GM23338 (cell line): ENCODE results near the gene SMAD3. TPM values are rescaled to one million over a fixed set of nuclear protein-coding genes. Genes with fewer than 3 reads are reported as not detected.

Source experiments
- ATAC-seq: fragments of 200-7000 bp; cut with Tn5 transposase; 3 replicates; pipeline ENCODE4 v1.9.1; 2020
- DNase-seq: peaks from one replicate; pipeline ENCODE4 v3.0.0-alpha.2; 2015; ENCODE audit warnings: low spot score
- H2AFZ ChIP-seq: fragments of 200-600 bp; sonication (generic); 2 replicates; pipeline ENCODE4 v1.8.0; 2016; ENCODE audit warnings: antibody characterized with exemption, mild to moderate bottlenecking, moderate library complexity
- H3F3A ChIP-seq: fragments of 200-600 bp; sonication (generic); replicated peaks from 2 replicates; pipeline ENCODE4 v1.8.0; 2017; ENCODE audit warnings: antibody characterized with exemption, mixed run types, low read depth
- H3K27ac ChIP-seq: fragments of 200-600 bp; sonication (generic); 2 replicates; pipeline ENCODE4 v1.6.1; 2016; ENCODE audit warnings: low read depth
- H3K27me3 ChIP-seq: fragments of 200-600 bp; sonication (generic); 2 replicates; pipeline ENCODE4 v1.8.0; 2016; ENCODE audit warnings: mild to moderate bottlenecking, mixed run types, moderate library complexity; ENCODE audit not compliant: insufficient read depth
- H3K36me3 ChIP-seq: fragments of 200-600 bp; sonication (generic); 2 replicates; pipeline ENCODE4 v1.8.0; 2016; ENCODE audit warnings: mild to moderate bottlenecking; ENCODE audit not compliant: insufficient read depth
- H3K4me1 ChIP-seq: fragments of 200-600 bp; sonication (generic); 2 replicates; pipeline ENCODE4 v1.8.0; 2016; ENCODE audit warnings: mild to moderate bottlenecking, moderate library complexity; ENCODE audit not compliant: insufficient read depth
- H3K4me2 ChIP-seq: fragments of 200-600 bp; sonication (generic); 2 replicates; pipeline ENCODE4 v1.7.1; 2017; ENCODE audit warnings: mixed run types
- H3K4me3 ChIP-seq: fragments of 200-600 bp; sonication (generic); 2 replicates; pipeline ENCODE4 v1.6.1; 2016; ENCODE audit warnings: mixed run types
- H3K79me2 ChIP-seq: fragments of 200-600 bp; sonication (generic); replicated peaks from 2 replicates; pipeline ENCODE4 v1.8.0; 2017; ENCODE audit warnings: mild to moderate bottlenecking; ENCODE audit not compliant: insufficient read depth
- H3K9me2 ChIP-seq: fragments of 200-600 bp; sonication (generic); 2 replicates; pipeline ENCODE4 v1.8.0; 2017; ENCODE audit not compliant: insufficient read depth
- H4K20me1 ChIP-seq: fragments of 200-600 bp; sonication (generic); replicated peaks from 2 replicates; pipeline ENCODE4 v1.8.0; 2017; ENCODE audit warnings: mild to moderate bottlenecking; ENCODE audit not compliant: insufficient read depth
- H3K27ac Mint-ChIP-seq: 2 replicates; pipeline ENCODE4 v1.8.0; 2020; ENCODE audit warnings: inconsistent platforms, mild to moderate bottlenecking, moderate library complexity, mixed read lengths
- H3K27me3 Mint-ChIP-seq: 3 replicates; pipeline ENCODE4 v1.8.0; 2022; ENCODE audit warnings: low read depth, mild to moderate bottlenecking, moderate library complexity, mixed read lengths, inconsistent platforms; ENCODE audit not compliant: insufficient read depth, poor library complexity
- H3K36me3 Mint-ChIP-seq: 3 replicates; pipeline ENCODE4 v1.8.0; 2021; ENCODE audit warnings: low read depth, mild to moderate bottlenecking, inconsistent platforms, moderate library complexity, mixed read lengths
- H3K4me1 Mint-ChIP-seq: 3 replicates; pipeline ENCODE4 v1.8.0; 2020; ENCODE audit warnings: mild to moderate bottlenecking, inconsistent platforms, mixed read lengths
- H3K4me3 Mint-ChIP-seq: 3 replicates; pipeline ENCODE4 v1.8.0; 2021; ENCODE audit warnings: moderate library complexity, mild to moderate bottlenecking, inconsistent platforms, mixed read lengths
- H3K9me3 Mint-ChIP-seq: 3 replicates; pipeline ENCODE4 v1.8.0; 2020; ENCODE audit warnings: moderate library complexity, mild to moderate bottlenecking, inconsistent platforms, mixed read lengths
- EZH2 ChIP-seq: fragments of 200-600 bp; sonication (generic); IDR thresholded peaks from one replicate; pipeline ENCODE4 v1.8.0; 2017; ENCODE audit warnings: antibody characterized with exemption, mild to moderate bottlenecking, low read depth; ENCODE audit not compliant: unreplicated experiment
- EZH2phosphoT487 ChIP-seq: fragments of 200-600 bp; sonication (generic); IDR thresholded peaks from one replicate; pipeline ENCODE4 v1.8.1; 2018; ENCODE audit warnings: antibody characterized with exemption; ENCODE audit not compliant: unreplicated experiment
- JUNB ChIP-seq: IDR thresholded peaks from one replicate; pipeline ENCODE4 v1.6.1; 2016; ENCODE audit warnings: antibody characterized with exemption; ENCODE audit not compliant: unreplicated experiment
- NANOG ChIP-seq: IDR thresholded peaks from 2 replicates; pipeline ENCODE4 v1.6.1; 2016; ENCODE audit warnings: antibody characterized with exemption, borderline replicate concordance
- STAT1 ChIP-seq: IDR thresholded peaks from one replicate; pipeline ENCODE4 v1.6.1; 2016; ENCODE audit warnings: antibody characterized with exemption; ENCODE audit not compliant: unreplicated experiment
- ZNF331 ChIP-seq: fragments of 250-450 bp; sonication (Bioruptor Pico); IDR thresholded peaks from 2 replicates; pipeline ENCODE4 v1.5.0; 2020; ENCODE audit warnings: low read depth, mild to moderate bottlenecking, moderate library complexity
- polyA plus RNA-seq: library from polyadenylated mRNA; unstranded; fragments of >200 nt; fragmentation: Nextera tagmentation; extraction: Ambion mirVana; gene quantifications from 2 replicates; pipeline ENCODE4 v1.2.1, GENCODE V29; 2016
- total RNA-seq: library from RNA; depleted of rRNA; stranded (reverse); fragments of >200 nt; shearing (Covaris generic); gene quantifications from 2 replicates; pipeline ENCODE4 v1.2.3, GENCODE V29; 2014
- TF ChIP-seq, protein P1 (sequence below), 2 experiments: fragments of 200-600 bp in 1 of 2; sonication (generic) in 1 of 2; conservative IDR thresholded peaks; 2 replicates each; pipeline versions ENCODE4 v1.5.1 to v1.6.1; 2016 to 2017; ENCODE audit warnings: antibody characterized with exemption in 2 of 2, low read depth in 2 of 2, mild to moderate bottlenecking in 2 of 2, moderate library complexity in 1 of 2
- TF ChIP-seq, protein P2 (sequence below): IDR thresholded peaks from one replicate; pipeline ENCODE4 v1.6.1; 2018; ENCODE audit warnings: antibody characterized with exemption; ENCODE audit not compliant: unreplicated experiment

The SMAD3 gene
- total and polyA plus RNA-seq, 2 experiments from 2014 or later = 4.9 to 11.6 TPM

GRCh38 chr15:67181221-67181639 is 115.8 kb downstream of the SMAD3 start:
- Histone ChIP-seq H3K36me3 (no peaks in the 10 kb centered on the region), H3K4me1 (peaks cover 4% of the 10 kb centered on the region; the same call in 1 of the 2 replicates), H2AFZ (no peak overlapping the region), H3K4me3 (no peak overlapping the region), H4K20me1 (no peaks in the 10 kb centered on the region), H3K27me3 (no peaks in the 10 kb centered on the region), H3K79me2 (no peaks in the 10 kb centered on the region), H3K27ac (no peak overlapping the region), H3F3A (no peaks in the 10 kb centered on the region), H3K9me2 (no peaks in the 10 kb centered on the region), H3K4me2 (no peak overlapping the region)
- Mint-ChIP-seq H3K36me3 (no peaks in the 10 kb centered on the region; the same call in 2 of the 3 replicates), H3K9me3 (no peaks in the 10 kb centered on the region), H3K27me3 (peaks cover 10% of the 10 kb centered on the region), H3K27ac (no peak overlapping the region), H3K4me3 (no peak overlapping the region), H3K4me1 (peaks cover 16% of the 10 kb centered on the region)
- DNase-seq (no peak), ATAC-seq (peak; percentile 25; the same call in 1 of the 3 replicates)
- TF ChIP-seq, protein P1, sequence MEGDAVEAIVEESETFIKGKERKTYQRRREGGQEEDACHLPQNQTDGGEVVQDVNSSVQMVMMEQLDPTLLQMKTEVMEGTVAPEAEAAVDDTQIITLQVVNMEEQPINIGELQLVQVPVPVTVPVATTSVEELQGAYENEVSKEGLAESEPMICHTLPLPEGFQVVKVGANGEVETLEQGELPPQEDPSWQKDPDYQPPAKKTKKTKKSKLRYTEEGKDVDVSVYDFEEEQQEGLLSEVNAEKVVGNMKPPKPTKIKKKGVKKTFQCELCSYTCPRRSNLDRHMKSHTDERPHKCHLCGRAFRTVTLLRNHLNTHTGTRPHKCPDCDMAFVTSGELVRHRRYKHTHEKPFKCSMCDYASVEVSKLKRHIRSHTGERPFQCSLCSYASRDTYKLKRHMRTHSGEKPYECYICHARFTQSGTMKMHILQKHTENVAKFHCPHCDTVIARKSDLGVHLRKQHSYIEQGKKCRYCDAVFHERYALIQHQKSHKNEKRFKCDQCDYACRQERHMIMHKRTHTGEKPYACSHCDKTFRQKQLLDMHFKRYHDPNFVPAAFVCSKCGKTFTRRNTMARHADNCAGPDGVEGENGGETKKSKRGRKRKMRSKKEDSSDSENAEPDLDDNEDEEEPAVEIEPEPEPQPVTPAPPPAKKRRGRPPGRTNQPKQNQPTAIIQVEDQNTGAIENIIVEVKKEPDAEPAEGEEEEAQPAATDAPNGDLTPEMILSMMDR (conservative IDR thresholded peaks at IDR 0.05; ENCODE audit: low read depth in 2 of 2) = peak in 1 of 2 experiments; percentile 60; a peak in 2 of 4 replicates
- TF ChIP-seq, protein P2, sequence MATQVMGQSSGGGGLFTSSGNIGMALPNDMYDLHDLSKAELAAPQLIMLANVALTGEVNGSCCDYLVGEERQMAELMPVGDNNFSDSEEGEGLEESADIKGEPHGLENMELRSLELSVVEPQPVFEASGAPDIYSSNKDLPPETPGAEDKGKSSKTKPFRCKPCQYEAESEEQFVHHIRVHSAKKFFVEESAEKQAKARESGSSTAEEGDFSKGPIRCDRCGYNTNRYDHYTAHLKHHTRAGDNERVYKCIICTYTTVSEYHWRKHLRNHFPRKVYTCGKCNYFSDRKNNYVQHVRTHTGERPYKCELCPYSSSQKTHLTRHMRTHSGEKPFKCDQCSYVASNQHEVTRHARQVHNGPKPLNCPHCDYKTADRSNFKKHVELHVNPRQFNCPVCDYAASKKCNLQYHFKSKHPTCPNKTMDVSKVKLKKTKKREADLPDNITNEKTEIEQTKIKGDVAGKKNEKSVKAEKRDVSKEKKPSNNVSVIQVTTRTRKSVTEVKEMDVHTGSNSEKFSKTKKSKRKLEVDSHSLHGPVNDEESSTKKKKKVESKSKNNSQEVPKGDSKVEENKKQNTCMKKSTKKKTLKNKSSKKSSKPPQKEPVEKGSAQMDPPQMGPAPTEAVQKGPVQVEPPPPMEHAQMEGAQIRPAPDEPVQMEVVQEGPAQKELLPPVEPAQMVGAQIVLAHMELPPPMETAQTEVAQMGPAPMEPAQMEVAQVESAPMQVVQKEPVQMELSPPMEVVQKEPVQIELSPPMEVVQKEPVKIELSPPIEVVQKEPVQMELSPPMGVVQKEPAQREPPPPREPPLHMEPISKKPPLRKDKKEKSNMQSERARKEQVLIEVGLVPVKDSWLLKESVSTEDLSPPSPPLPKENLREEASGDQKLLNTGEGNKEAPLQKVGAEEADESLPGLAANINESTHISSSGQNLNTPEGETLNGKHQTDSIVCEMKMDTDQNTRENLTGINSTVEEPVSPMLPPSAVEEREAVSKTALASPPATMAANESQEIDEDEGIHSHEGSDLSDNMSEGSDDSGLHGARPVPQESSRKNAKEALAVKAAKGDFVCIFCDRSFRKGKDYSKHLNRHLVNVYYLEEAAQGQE = no peak

- H3K9me3 Mint-ChIP-seq = no peaks in the 10 kb centered on the region
- no peaks in the 10 kb centered on the region for H3K9me2 ChIP-seq
- H3K36me3 Mint-ChIP-seq = peaks cover 6% of the 10 kb centered on the region
- H3F3A ChIP-seq = no peaks in the 10 kb centered on the region
- no peak overlapping the region for H3K27ac Mint-ChIP-seq
- peaks cover 5% of the 10 kb centered on the region for H3K27me3 Mint-ChIP-seq
- peaks cover 6% of the 10 kb centered on the region; the same call in 1 of the 3 replicates for H3K4me1 Mint-ChIP-seq
- H3K27me3 ChIP-seq = no peaks in the 10 kb centered on the region
- no peak overlapping the region for H3K4me2 ChIP-seq
- H3K27ac ChIP-seq = no peak overlapping the region
- H4K20me1 ChIP-seq = no peaks in the 10 kb centered on the region
- DNase-seq (no peak), ATAC-seq (no peak)
- H3K36me3 ChIP-seq = no peaks in the 10 kb centered on the region
- no peak overlapping the region for H2AFZ ChIP-seq
- H3K4me3 Mint-ChIP-seq = no peak overlapping the region
- H3K4me1 ChIP-seq = no peaks in the 10 kb centered on the region
- H3K4me3 ChIP-seq = no peak overlapping the region
- H3K79me2 ChIP-seq = no peaks in the 10 kb centered on the region
- TF ChIP-seq EZH2 = no peak
- no peak for TF ChIP-seq EZH2phosphoT487
- no peak for TF ChIP-seq NANOG
- no peak for TF ChIP-seq STAT1
- TF ChIP-seq, protein P1 (conservative IDR thresholded peaks at IDR 0.05; ENCODE audit: low read depth in 2 of 2) = no peak
- no peak for TF ChIP-seq ZNF331 (CRISPR knock-in tag)
- TF ChIP-seq JUNB = no peak
Observed at GRCh38 chr15:67183443-67184169, 118.2 kb downstream of the SMAD3 start.
